ENCODE measurements around the gene TRAF7.
A peak's percentile ranks its signal among the peaks of the same experiment; 100 is the strongest.
"Not testable (repeated sequence)": the region's sequence is repeated elsewhere in the genome, so short reads cannot be mapped to it uniquely, and the experiment has no call there.

Gene TRAF7

GRCh38 chr16:2115591-2115973 lies 40.0 kb upstream of the TRAF7 start:
- H3K4me3 ChIP-seq (ENCODE audit: low read depth, low read length): no peak overlapping the region
- TF ChIP-seq CTCF (IDR thresholded peaks at IDR 0.05; ENCODE audit: borderline replicate concordance, insufficient read depth, low read depth, low read length): no peak

GRCh38 chr16:2116428-2116827 lies 39.2 kb upstream of the TRAF7 start:
- not testable (repeated sequence) for H3K4me3 ChIP-seq (ENCODE audit: low read depth, low read length)

- not testable (repeated sequence) for H3K4me3 ChIP-seq (ENCODE audit: low read depth, low read length)
Measured at GRCh38 chr16:2117341-2117740, 38.2 kb upstream of the TRAF7 start.

- H3K4me3 ChIP-seq (ENCODE audit: low read depth, low read length): not testable (repeated sequence)
Measured at GRCh38 chr16:2117960-2118722, 37.4 kb upstream of the TRAF7 start.

GRCh38 chr16:2121325-2121724 lies 34.3 kb upstream of the TRAF7 start:
- H3K4me3 ChIP-seq (ENCODE audit: low read depth, low read length): not testable (repeated sequence)
- peak; percentile 35; the same call in 1 of the 2 replicates for TF ChIP-seq CTCF (IDR thresholded peaks at IDR 0.05; ENCODE audit: borderline replicate concordance, insufficient read depth, low read depth, low read length)

GRCh38 chr16:2121853-2122252 lies 33.7 kb upstream of the TRAF7 start:
- TF ChIP-seq CTCF (IDR thresholded peaks at IDR 0.05; ENCODE audit: borderline replicate concordance, insufficient read depth, low read depth, low read length): no peak
- no peak overlapping the region for H3K4me3 ChIP-seq (ENCODE audit: low read depth, low read length)

- TF ChIP-seq CTCF (IDR thresholded peaks at IDR 0.05; ENCODE audit: borderline replicate concordance, insufficient read depth, low read depth, low read length): no peak
- no peak overlapping the region for H3K4me3 ChIP-seq (ENCODE audit: low read depth, low read length)
Measured at GRCh38 chr16:2122429-2122828, 33.2 kb upstream of the TRAF7 start.

- not testable (repeated sequence) for H3K4me3 ChIP-seq (ENCODE audit: low read depth, low read length)
Measured at GRCh38 chr16:2122934-2123683, 32.5 kb upstream of the TRAF7 start.

- H3K4me3 ChIP-seq (ENCODE audit: low read depth, low read length): not testable (repeated sequence)
Measured at GRCh38 chr16:2123706-2124376, 31.7 kb upstream of the TRAF7 start.

- H3K4me3 ChIP-seq (ENCODE audit: low read depth, low read length): not testable (repeated sequence)
Measured at GRCh38 chr16:2124377-2124693, 31.2 kb upstream of the TRAF7 start.

GRCh38 chr16:2124694-2125444 lies 30.7 kb upstream of the TRAF7 start:
- not testable (repeated sequence) for H3K4me3 ChIP-seq (ENCODE audit: low read depth, low read length)

GRCh38 chr16:2125609-2126008 lies 30.0 kb upstream of the TRAF7 start:
- H3K4me3 ChIP-seq (ENCODE audit: low read depth, low read length): not testable (repeated sequence)

GRCh38 chr16:2126161-2126743 lies 29.3 kb upstream of the TRAF7 start:
- H3K4me3 ChIP-seq (ENCODE audit: low read depth, low read length): not testable (repeated sequence)
